ENCODE data around the gene LSS. TPM values are rescaled to one million over a fixed set of nuclear protein-coding genes. Genes with fewer than 3 reads are reported as not detected.

The LSS gene
- total RNA-seq, 2 experiments from 2014 or later = 30.4 TPM

DNA sequence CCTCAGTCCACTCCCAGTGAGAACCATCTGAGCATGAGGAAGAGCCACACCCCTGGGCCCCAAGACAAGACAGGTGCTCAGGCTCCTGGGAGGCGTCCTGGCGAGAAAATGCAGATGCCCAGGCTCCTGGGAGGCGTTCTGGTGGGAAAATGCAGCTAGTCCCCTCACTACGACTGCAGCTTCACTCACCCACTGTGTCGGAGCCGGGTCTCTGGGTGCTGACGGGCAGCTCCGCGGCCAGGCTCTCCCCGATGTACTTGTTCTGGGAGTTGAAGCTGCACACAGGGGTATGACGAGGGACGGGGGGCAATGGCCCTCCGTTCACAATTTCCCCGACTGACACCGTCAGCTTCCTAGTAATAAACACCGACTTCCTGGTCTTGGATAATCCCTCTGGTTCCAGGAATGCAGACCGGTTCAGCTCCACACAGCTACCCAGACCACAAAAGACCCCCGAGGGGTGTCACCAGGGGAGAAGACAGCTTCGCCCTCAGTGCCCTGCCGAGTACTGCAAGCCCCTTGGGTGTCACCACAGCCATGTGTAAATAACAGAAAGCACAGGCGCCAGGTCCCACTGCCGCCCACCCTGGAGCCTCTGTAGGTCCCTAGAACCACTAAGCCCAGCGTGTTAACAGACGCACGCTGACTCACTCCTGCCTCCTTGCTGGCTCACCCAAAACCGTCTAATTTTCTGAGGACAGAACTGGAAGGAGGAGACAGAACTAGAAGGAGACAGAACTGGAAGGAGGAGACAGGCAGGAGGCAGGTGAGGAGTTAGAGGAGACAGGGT lies 37.4 kb upstream of the LSS start:
- TF ChIP-seq, protein P1, sequence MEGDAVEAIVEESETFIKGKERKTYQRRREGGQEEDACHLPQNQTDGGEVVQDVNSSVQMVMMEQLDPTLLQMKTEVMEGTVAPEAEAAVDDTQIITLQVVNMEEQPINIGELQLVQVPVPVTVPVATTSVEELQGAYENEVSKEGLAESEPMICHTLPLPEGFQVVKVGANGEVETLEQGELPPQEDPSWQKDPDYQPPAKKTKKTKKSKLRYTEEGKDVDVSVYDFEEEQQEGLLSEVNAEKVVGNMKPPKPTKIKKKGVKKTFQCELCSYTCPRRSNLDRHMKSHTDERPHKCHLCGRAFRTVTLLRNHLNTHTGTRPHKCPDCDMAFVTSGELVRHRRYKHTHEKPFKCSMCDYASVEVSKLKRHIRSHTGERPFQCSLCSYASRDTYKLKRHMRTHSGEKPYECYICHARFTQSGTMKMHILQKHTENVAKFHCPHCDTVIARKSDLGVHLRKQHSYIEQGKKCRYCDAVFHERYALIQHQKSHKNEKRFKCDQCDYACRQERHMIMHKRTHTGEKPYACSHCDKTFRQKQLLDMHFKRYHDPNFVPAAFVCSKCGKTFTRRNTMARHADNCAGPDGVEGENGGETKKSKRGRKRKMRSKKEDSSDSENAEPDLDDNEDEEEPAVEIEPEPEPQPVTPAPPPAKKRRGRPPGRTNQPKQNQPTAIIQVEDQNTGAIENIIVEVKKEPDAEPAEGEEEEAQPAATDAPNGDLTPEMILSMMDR (IDR thresholded peaks at IDR 0.05) = no peak
- Histone ChIP-seq H3K9me3 (ENCODE audit: control insufficient read depth in 1 of 2, insufficient read depth in 1 of 2, low read length in 2 of 2) (no peaks in the 10 kb centered on the region), H3K27ac (ENCODE audit: low read depth in 1 of 2, low read length in 2 of 2) (no peak overlapping the region), H3K4me3 (ENCODE audit: low read length) (no peak overlapping the region), H3K4me1 (ENCODE audit: insufficient read depth, low read length) (peaks cover 4% of the 10 kb centered on the region), H3K27me3 (ENCODE audit: control insufficient read depth in 1 of 2, insufficient read depth in 2 of 2, low read length in 2 of 2) (no peaks in the 10 kb centered on the region), H3K36me3 (ENCODE audit: insufficient read depth, low read length) (peaks cover 83% of the 10 kb centered on the region)
- Mint-ChIP-seq H3K4me3 (no peak overlapping the region), H3K36me3 (ENCODE audit: low read depth) (peaks cover 76% of the 10 kb centered on the region), H3K27ac (no peak overlapping the region), H3K9me3 (no peaks in the 10 kb centered on the region), H3K4me1 (ENCODE audit: low read depth) (no peaks in the 10 kb centered on the region), H3K27me3 (no peaks in the 10 kb centered on the region)
- CTCF ChIA-PET = no interaction called here
- DNase-seq = no peak
- no peak for ATAC-seq (ENCODE audit: poor library complexity)
- intact Hi-C loops (cut with DNase I, micrococcal nuclease) = no loop called here
- POLR2A ChIA-PET = no interaction called here

DNA sequence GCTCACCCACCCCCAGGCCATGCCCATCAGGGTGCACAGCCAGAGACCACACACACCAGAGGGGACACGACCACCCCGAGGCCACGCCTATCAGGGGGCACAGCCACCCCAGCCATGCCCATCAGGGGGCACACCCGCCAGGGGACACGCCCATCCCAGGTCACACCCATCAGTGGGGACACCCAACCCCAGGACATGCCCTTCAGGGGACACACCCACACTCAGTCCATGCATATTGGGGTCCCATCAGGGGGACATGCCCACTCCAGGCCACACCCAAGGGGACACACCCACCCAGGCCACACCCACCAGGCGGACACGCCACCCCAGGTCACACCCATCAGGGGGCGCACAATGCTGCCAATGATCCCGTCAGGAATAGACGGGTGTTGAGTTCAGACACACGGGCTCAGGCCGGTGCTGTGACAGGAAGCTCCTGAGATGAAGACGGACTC lies 36.1 kb upstream of the LSS start:
- Mint-ChIP-seq H3K27ac (no peak overlapping the region), H3K36me3 (ENCODE audit: low read depth) (peaks cover 73% of the 10 kb centered on the region), H3K4me1 (ENCODE audit: low read depth) (no peaks in the 10 kb centered on the region), H3K9me3 (no peaks in the 10 kb centered on the region), H3K27me3 (no peaks in the 10 kb centered on the region), H3K4me3 (no peak overlapping the region)
- ChIA-PET POLR2A (no interaction called here), CTCF (no interaction called here)
- ATAC-seq (ENCODE audit: poor library complexity) (no peak), DNase-seq (no peak)
- no peak overlapping the region for H3K4me3 ChIP-seq (ENCODE audit: low read length)
- no peaks in the 10 kb centered on the region for H3K9me3 ChIP-seq (ENCODE audit: control insufficient read depth in 1 of 2, insufficient read depth in 1 of 2, low read length in 2 of 2)
- H3K27ac ChIP-seq (ENCODE audit: low read depth in 1 of 2, low read length in 2 of 2) = no peak overlapping the region
- H3K27me3 ChIP-seq (ENCODE audit: control insufficient read depth in 1 of 2, insufficient read depth in 2 of 2, low read length in 2 of 2) = no peaks in the 10 kb centered on the region
- TF ChIP-seq, protein P1 (IDR thresholded peaks at IDR 0.05) = no peak
- H3K36me3 ChIP-seq (ENCODE audit: insufficient read depth, low read length) = peaks cover 83% of the 10 kb centered on the region
- intact Hi-C loops (cut with DNase I, micrococcal nuclease) = no loop called here
- H3K4me1 ChIP-seq (ENCODE audit: insufficient read depth, low read length) = peaks cover 4% of the 10 kb centered on the region

DNA sequence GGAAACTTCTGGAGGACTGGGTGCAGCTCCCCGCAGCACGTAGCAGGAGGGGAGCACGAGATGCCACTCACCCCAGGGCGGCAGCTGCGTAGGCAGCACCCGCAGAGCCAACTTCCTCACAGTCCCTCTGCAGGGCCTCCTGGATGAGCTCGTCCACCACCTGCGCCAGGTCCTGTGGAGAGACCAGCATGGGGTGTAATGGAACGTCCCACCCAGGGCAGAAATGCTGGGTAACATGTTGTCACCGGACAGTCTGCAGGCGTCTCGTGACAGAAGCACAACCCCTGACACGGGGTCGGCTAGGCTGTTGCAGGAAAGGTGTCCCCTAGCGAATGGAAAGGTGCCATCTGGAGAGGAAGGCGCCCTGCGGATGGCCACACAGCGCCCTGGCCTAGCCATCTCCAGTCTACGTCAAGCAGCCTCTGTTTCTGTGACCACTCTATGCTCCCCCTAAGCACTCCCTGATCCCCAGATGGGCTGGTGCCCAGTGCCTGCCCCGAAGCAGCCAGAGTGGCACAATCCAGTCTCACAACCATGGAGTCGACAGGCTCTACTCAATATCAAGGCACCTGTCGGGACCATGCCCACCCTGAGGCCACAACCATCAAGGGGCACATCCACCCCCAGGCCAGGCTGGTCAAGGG lies 35.6 kb upstream of the LSS start:
- Mint-ChIP-seq H3K27ac (no peak overlapping the region), H3K27me3 (no peaks in the 10 kb centered on the region), H3K4me1 (ENCODE audit: low read depth) (no peaks in the 10 kb centered on the region), H3K36me3 (ENCODE audit: low read depth) (peaks cover 73% of the 10 kb centered on the region), H3K9me3 (no peaks in the 10 kb centered on the region), H3K4me3 (no peak overlapping the region)
- Histone ChIP-seq H3K27me3 (ENCODE audit: control insufficient read depth in 1 of 2, insufficient read depth in 2 of 2, low read length in 2 of 2) (no peaks in the 10 kb centered on the region), H3K27ac (ENCODE audit: low read depth in 1 of 2, low read length in 2 of 2) (no peak overlapping the region), H3K4me1 (ENCODE audit: insufficient read depth, low read length) (peaks cover 4% of the 10 kb centered on the region), H3K9me3 (ENCODE audit: control insufficient read depth in 1 of 2, insufficient read depth in 1 of 2, low read length in 2 of 2) (no peaks in the 10 kb centered on the region), H3K4me3 (ENCODE audit: low read length) (no peak overlapping the region), H3K36me3 (ENCODE audit: insufficient read depth, low read length) (peaks cover 80% of the 10 kb centered on the region)
- DNase-seq (no peak), ATAC-seq (ENCODE audit: poor library complexity) (no peak)
- ChIA-PET CTCF (no interaction called here), POLR2A (no interaction called here)
- intact Hi-C loops (cut with DNase I, micrococcal nuclease) = no loop called here
- TF ChIP-seq, protein P1 (IDR thresholded peaks at IDR 0.05) = no peak
